H9 (cell line): ENCODE data around the gene WFDC5. TPM values are rescaled to one million over a fixed set of nuclear protein-coding genes. Genes with fewer than 3 reads are reported as not detected.

Experiments used
- DNase-seq: peaks from one replicate; pipeline ENCODE4 v3.0.0-alpha.2; 2017
- H2AFZ ChIP-seq: one replicate; pipeline ENCODE4 v1.6.1; 2013; ENCODE audit warnings: mild to moderate bottlenecking, low read length, control low read depth, moderate library complexity
- H2AK5ac ChIP-seq: 2 replicates; pipeline ENCODE4 v1.6.1; 2013; ENCODE audit warnings: low read length, control low read depth, mixed read lengths; ENCODE audit not compliant: insufficient read length
- H2BK120ac ChIP-seq: one replicate; pipeline ENCODE4 v1.6.1; 2013; ENCODE audit warnings: low read depth, mild to moderate bottlenecking, low read length, control low read depth, inconsistent platforms; ENCODE audit not compliant: poor library complexity, severe bottlenecking
- H2BK12ac ChIP-seq: 2 replicates; pipeline ENCODE4 v1.6.1; 2013; ENCODE audit warnings: low read length, control low read depth, mixed read lengths, low read depth; ENCODE audit not compliant: insufficient read length
- H2BK15ac ChIP-seq: 2 replicates; pipeline ENCODE4 v1.6.1; 2013; ENCODE audit warnings: low read depth, low read length, control low read depth
- H2BK20ac ChIP-seq: one replicate; pipeline ENCODE4 v1.6.1; 2013; ENCODE audit warnings: low read depth, mild to moderate bottlenecking, low read length, control low read depth, inconsistent platforms; ENCODE audit not compliant: poor library complexity, severe bottlenecking
- H2BK5ac ChIP-seq: 2 replicates; pipeline ENCODE4 v1.6.1; 2013; ENCODE audit warnings: low read length, control low read depth, mixed read lengths; ENCODE audit not compliant: insufficient read length
- H3K14ac ChIP-seq: 2 replicates; pipeline ENCODE4 v1.6.1; 2013; ENCODE audit warnings: low read length, control low read depth; ENCODE audit not compliant: insufficient read depth
- H3K18ac ChIP-seq: 2 replicates; pipeline ENCODE4 v1.6.1; 2013; ENCODE audit warnings: low read depth, mild to moderate bottlenecking, mixed read lengths, low read length, control low read depth; ENCODE audit not compliant: insufficient read length
- H3K23ac ChIP-seq: 2 replicates; pipeline ENCODE4 v1.6.1; 2013; ENCODE audit warnings: low read length, control low read depth, mixed read lengths, low read depth; ENCODE audit not compliant: insufficient read length
- H3K23me2 ChIP-seq: 2 replicates; pipeline ENCODE4 v1.6.1; 2013; ENCODE audit warnings: low read depth, mild to moderate bottlenecking, mixed read lengths, low read length, control low read depth; ENCODE audit not compliant: insufficient read length, poor library complexity, severe bottlenecking
- H3K27ac ChIP-seq: 2 replicates; pipeline ENCODE4 v1.5.1; 2013; ENCODE audit warnings: low read length, control low read depth, mixed read lengths, low read depth; ENCODE audit not compliant: insufficient read length
- H3K27me3 ChIP-seq: 2 replicates; pipeline ENCODE4 v1.6.1; 2013; ENCODE audit warnings: low read length, control low read depth, inconsistent platforms; ENCODE audit not compliant: insufficient read depth
- H3K4ac ChIP-seq: 2 replicates; pipeline ENCODE4 v1.6.1; 2013; ENCODE audit warnings: low read depth, mild to moderate bottlenecking, control low read depth, inconsistent platforms, low read length, moderate library complexity
- H3K4me1 ChIP-seq: 2 replicates; pipeline ENCODE4 v1.6.1; 2013; ENCODE audit warnings: low read length, control low read depth, inconsistent platforms; ENCODE audit not compliant: insufficient read depth
- H3K4me2 ChIP-seq: 2 replicates; pipeline ENCODE4 v1.6.1; 2013; ENCODE audit warnings: low read length, control low read depth, mixed read lengths; ENCODE audit not compliant: insufficient read length, insufficient read depth
- H3K56ac ChIP-seq: 2 replicates; pipeline ENCODE4 v1.6.1; 2013; ENCODE audit warnings: low read depth, mild to moderate bottlenecking, mixed read lengths, low read length, control low read depth; ENCODE audit not compliant: insufficient read length
- H3K79me1 ChIP-seq: 2 replicates; pipeline ENCODE4 v1.6.1; 2013; ENCODE audit warnings: low read depth, mild to moderate bottlenecking, moderate library complexity, low read length, control low read depth, inconsistent platforms; ENCODE audit not compliant: insufficient read depth, poor library complexity, severe bottlenecking
- H3K79me2 ChIP-seq: 2 replicates; pipeline ENCODE4 v1.6.1; 2013; ENCODE audit warnings: low read length, control low read depth, inconsistent platforms; ENCODE audit not compliant: insufficient read depth
- H3K9ac ChIP-seq: 2 replicates; pipeline ENCODE4 v1.6.1; 2013; ENCODE audit warnings: low read length, control low read depth, mixed read lengths; ENCODE audit not compliant: insufficient read length; ENCODE audit errors: extremely low read depth
- H3K9me3 ChIP-seq: one replicate; pipeline ENCODE4 v1.6.1; 2013; ENCODE audit warnings: low read depth, low read length, inconsistent platforms; ENCODE audit not compliant: control insufficient read depth
- H3T11ph ChIP-seq: one replicate; pipeline ENCODE4 v1.6.1; 2013; ENCODE audit warnings: mild to moderate bottlenecking, low read length, control low read depth, inconsistent platforms
- H4K20me1 ChIP-seq: one replicate; pipeline ENCODE4 v1.6.1; 2013; ENCODE audit not compliant: control insufficient read depth, insufficient read length, insufficient read depth
- H4K5ac ChIP-seq: 2 replicates; pipeline ENCODE4 v1.6.1; 2013; ENCODE audit warnings: low read depth, mild to moderate bottlenecking, mixed read lengths, low read length, control low read depth; ENCODE audit not compliant: insufficient read length
- H4K8ac ChIP-seq: replicated peaks from 2 replicates; pipeline ENCODE4 v1.6.1; 2013; ENCODE audit warnings: low read length, control low read depth, mixed read lengths, low read depth; ENCODE audit not compliant: insufficient read length
- H4K91ac ChIP-seq: 2 replicates; pipeline ENCODE4 v1.6.1; 2013; ENCODE audit warnings: low read depth, mild to moderate bottlenecking, moderate library complexity, mixed read lengths, low read length, control low read depth; ENCODE audit not compliant: insufficient read length
- H3K27ac Mint-ChIP-seq, 3 experiments: 2 replicates in 2 of 3; 3 replicates in 1 of 3; pipeline ENCODE4 v1.8.0; 2020 to 2021; ENCODE audit warnings: mixed read lengths in 3 of 3, mild to moderate bottlenecking in 1 of 3, moderate library complexity in 1 of 3
- H3K27me3 Mint-ChIP-seq: 2 replicates; pipeline ENCODE4 v1.8.0; 2021; ENCODE audit warnings: low read depth, mild to moderate bottlenecking, moderate library complexity, mixed read lengths
- H3K36me3 Mint-ChIP-seq, 3 experiments: 2 replicates in 2 of 3; 3 replicates in 1 of 3; pipeline ENCODE4 v1.8.0; 2020 to 2021; ENCODE audit warnings: low read depth in 3 of 3, mixed read lengths in 3 of 3; ENCODE audit not compliant: insufficient read depth in 1 of 3
- H3K4me1 Mint-ChIP-seq, 2 experiments: 2 replicates each; pipeline ENCODE4 v1.8.0; 2020; ENCODE audit warnings: mixed read lengths in 2 of 2
- H3K4me3 Mint-ChIP-seq, 2 experiments: 2 replicates in 1 of 2; 3 replicates in 1 of 2; pipeline ENCODE4 v1.8.0; 2020 to 2021; ENCODE audit warnings: mild to moderate bottlenecking in 2 of 2, mixed read lengths in 2 of 2, moderate library complexity in 1 of 2
- H3K9me3 Mint-ChIP-seq, 2 experiments: 2 replicates in 1 of 2; 3 replicates in 1 of 2; pipeline ENCODE4 v1.8.0; 2020; ENCODE audit warnings: mild to moderate bottlenecking in 2 of 2, mixed read lengths in 2 of 2, moderate library complexity in 1 of 2
- WGBS: extraction: QIAGEN DNeasy Blood & Tissue Kit; methylation state at CpG from one replicate; pipeline ENCODE4 v1.1.7; 2013; ENCODE audit warnings: missing lambda C conversion rate, low lambda C conversion rate, mixed read lengths; ENCODE audit not compliant: insufficient read length; ENCODE audit errors: extremely low coverage; 5-methylcytosine and 5-hydroxymethylcytosine counted together
- total RNA-seq: library from RNA; stranded (reverse); gene quantifications from 2 replicates; pipeline ENCODE4 v1.2.1, GENCODE V29; 2021
- TF ChIP-seq, protein P1 (sequence below): fragments of 200-600 bp; sonication (generic); conservative IDR thresholded peaks from 3 replicates; pipeline ENCODE4 v1.8.0; 2021; ENCODE audit warnings: antibody characterized with exemption, mild to moderate bottlenecking

The WFDC5 gene
- total RNA-seq, 1 experiment from 2014 or later, result not detected

DNA sequence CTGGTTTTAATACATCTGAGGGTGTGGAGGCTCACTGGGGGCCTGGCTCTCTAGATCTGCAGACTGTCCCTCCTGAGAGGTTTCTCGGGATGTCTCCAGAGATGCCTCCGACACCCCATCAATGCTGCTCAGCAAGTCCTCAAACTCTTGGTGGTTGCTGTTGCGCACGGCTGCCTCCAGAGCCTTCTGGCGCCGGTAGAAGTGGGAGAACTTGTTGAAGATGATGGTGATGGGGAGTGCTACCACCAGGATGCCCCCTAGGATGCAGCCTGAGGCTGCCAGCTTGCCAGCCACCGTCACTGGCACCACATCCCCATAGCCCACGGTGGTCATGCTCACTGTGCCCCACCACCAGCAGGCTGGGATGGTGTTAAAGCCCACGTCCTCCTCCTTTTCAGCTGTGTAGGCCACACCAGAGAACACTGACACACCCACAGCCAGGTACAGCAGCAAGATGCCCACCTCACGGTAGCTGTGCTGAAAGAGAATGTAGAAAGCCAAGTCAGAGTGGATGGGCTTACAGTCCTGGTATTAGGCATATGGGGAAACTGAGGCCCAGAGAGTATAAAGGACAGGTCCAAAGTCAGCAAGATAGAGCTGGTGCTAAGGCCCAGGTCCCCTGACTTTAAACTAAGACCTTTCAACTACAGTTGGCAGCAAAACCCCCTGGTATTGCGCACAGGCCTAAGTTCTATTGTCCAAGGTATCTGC lies 20.0 kb downstream of the WFDC5 start:
- Histone ChIP-seq H3K4me2 (no peak overlapping the region), H3K27ac (no peak overlapping the region), H3K27me3 (no peaks in the 10 kb centered on the region; the same call in 1 of the 2 replicates), H3K79me1 (no peaks in the 10 kb centered on the region), H2BK15ac (no peak overlapping the region), H3K18ac (no peak overlapping the region), H2AFZ (no peak overlapping the region), H2BK5ac (no peak overlapping the region), H3K4me1 (no peaks in the 10 kb centered on the region), H4K5ac (no peak overlapping the region), H4K20me1 (no peaks in the 10 kb centered on the region), H3K4ac (no peak overlapping the region), H3T11ph (no peak overlapping the region), H3K23me2 (no peaks in the 10 kb centered on the region), H3K9ac (no peak overlapping the region), H2BK12ac (no peak overlapping the region), H4K91ac (no peak overlapping the region), H3K56ac (no peak overlapping the region), H3K79me2 (no peaks in the 10 kb centered on the region), H3K9me3 (no peaks in the 10 kb centered on the region), H4K8ac (no peak overlapping the region), H2BK120ac (no peak overlapping the region), H3K23ac (no peak overlapping the region), H2BK20ac (no peak overlapping the region), H2AK5ac (no peak overlapping the region), H3K14ac (no peak overlapping the region; the same call in 1 of the 2 replicates)
- Mint-ChIP-seq H3K9me3 (peaks cover 0 to 4% of the 10 kb centered on the region in 2 experiments; a peak in 2 of 5 replicates), H3K27me3 (peaks cover 35% of the 10 kb centered on the region), H3K4me3 (no peak overlapping the region), H3K27ac (no peak overlapping the region; a peak in 1 of 7 replicates), H3K4me1 (peaks cover 5% of the 10 kb centered on the region in 2 experiments), H3K36me3 (peaks cover 2 to 4% (median 2%) of the 10 kb centered on the region in 3 experiments; a peak in 5 of 7 replicates)
- TF ChIP-seq, protein P1, sequence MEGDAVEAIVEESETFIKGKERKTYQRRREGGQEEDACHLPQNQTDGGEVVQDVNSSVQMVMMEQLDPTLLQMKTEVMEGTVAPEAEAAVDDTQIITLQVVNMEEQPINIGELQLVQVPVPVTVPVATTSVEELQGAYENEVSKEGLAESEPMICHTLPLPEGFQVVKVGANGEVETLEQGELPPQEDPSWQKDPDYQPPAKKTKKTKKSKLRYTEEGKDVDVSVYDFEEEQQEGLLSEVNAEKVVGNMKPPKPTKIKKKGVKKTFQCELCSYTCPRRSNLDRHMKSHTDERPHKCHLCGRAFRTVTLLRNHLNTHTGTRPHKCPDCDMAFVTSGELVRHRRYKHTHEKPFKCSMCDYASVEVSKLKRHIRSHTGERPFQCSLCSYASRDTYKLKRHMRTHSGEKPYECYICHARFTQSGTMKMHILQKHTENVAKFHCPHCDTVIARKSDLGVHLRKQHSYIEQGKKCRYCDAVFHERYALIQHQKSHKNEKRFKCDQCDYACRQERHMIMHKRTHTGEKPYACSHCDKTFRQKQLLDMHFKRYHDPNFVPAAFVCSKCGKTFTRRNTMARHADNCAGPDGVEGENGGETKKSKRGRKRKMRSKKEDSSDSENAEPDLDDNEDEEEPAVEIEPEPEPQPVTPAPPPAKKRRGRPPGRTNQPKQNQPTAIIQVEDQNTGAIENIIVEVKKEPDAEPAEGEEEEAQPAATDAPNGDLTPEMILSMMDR, result no peak
- no peak for DNase-seq
- WGBS, result no CpG with 5 or more reads among the region's 11 CpGs
